ENCODE results near the gene GFOD1.

Gene GFOD1

GRCh38 chr6:13428583-13429405, 58.6 kb downstream of the GFOD1 start:
- TF ChIP-seq CEBPB (IDR thresholded peaks at IDR 0.05) = no peak
- TF ChIP-seq TEAD4 (IDR thresholded peaks at IDR 0.05) = no peak
- no peak for TF ChIP-seq CREB1 (IDR thresholded peaks at IDR 0.05; ENCODE audit: low read depth)

DNA sequence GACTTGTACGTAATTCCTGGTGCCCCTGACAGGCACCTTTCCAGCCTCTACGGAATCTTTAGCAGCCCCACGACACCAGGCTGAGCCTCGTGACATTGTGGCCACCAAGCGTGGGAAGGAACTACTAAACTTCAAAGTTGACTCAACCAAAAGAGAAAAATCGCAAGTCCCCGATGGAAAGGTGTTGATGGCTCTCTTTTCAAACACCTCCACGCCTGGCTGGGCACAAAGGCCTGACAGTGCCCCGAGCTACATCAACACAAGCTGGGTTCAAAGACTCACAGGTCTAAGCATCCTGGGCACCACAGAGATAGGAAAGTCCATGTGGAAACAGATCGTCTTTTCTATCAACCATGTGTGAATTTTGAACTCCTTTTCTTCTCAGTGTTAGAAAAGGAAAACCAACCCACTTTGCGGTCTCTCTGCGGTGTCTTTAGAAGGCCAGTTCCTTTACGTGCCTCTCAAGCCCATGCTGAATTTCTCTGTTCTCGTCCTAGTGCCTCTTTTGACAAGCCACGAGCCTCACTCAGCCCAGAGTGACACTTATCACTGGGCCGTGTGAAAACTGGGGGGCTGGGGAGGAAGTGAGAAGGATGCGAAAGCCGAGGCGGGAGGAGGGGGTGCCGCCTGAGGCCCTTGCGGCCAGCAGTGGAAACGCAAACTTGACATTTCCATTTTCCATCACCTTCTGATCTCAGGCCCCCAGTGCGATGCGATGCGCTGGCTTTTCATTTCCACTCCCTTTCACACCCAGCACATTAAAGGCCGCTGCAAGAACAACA, 59.4 kb downstream of the GFOD1 start:
- TF ChIP-seq FOXM1 (IDR thresholded peaks at IDR 0.05; ENCODE audit: borderline replicate concordance, low read depth) = no peak
- TF ChIP-seq USF1 (IDR thresholded peaks at IDR 0.05) = no peak
- TF ChIP-seq MAX (IDR thresholded peaks at IDR 0.05) = no peak
- TF ChIP-seq CREB1 (IDR thresholded peaks at IDR 0.05; ENCODE audit: low read depth) = no peak
- no peak for TF ChIP-seq EGR1 (IDR thresholded peaks at IDR 0.05)
- TF ChIP-seq ZBTB7A (IDR thresholded peaks at IDR 0.05; ENCODE audit: low read depth) = no peak

- no peak for TF ChIP-seq MAX (IDR thresholded peaks at IDR 0.05)
Measured at GRCh38 chr6:13427316-13427715, 60.1 kb downstream of the GFOD1 start.

- no peak for TF ChIP-seq CEBPB (IDR thresholded peaks at IDR 0.05)
- TF ChIP-seq MAX (IDR thresholded peaks at IDR 0.05) = no peak
- no peak for TF ChIP-seq RAD21 (IDR thresholded peaks at IDR 0.05; ENCODE audit: low read depth)
- TF ChIP-seq FOXM1 (IDR thresholded peaks at IDR 0.05; ENCODE audit: borderline replicate concordance, low read depth) = no peak
- TF ChIP-seq TEAD4 (IDR thresholded peaks at IDR 0.05) = no peak
- TF ChIP-seq CREB1 (IDR thresholded peaks at IDR 0.05; ENCODE audit: low read depth) = no peak
- no peak for TF ChIP-seq TAF1 (IDR thresholded peaks at IDR 0.05; ENCODE audit: low read depth)
- no peak for TF ChIP-seq USF1 (IDR thresholded peaks at IDR 0.05)
- TF ChIP-seq REST (IDR thresholded peaks at IDR 0.05; ENCODE audit: low read depth) = no peak
- TF ChIP-seq EP300 (IDR thresholded peaks at IDR 0.05; ENCODE audit: borderline replicate concordance) = no peak
- no peak for TF ChIP-seq EGR1 (IDR thresholded peaks at IDR 0.05)
- no peak for TF ChIP-seq TCF12 (IDR thresholded peaks at IDR 0.05; ENCODE audit: low read depth)
- no peak for TF ChIP-seq NFIC (IDR thresholded peaks at IDR 0.05)
- TF ChIP-seq ZBTB7A (IDR thresholded peaks at IDR 0.05; ENCODE audit: low read depth) = no peak
- TF ChIP-seq YY1 (IDR thresholded peaks at IDR 0.05; ENCODE audit: low read depth) = no peak
Measured at GRCh38 chr6:13425943-13426931, 61.2 kb downstream of the GFOD1 start.

DNA sequence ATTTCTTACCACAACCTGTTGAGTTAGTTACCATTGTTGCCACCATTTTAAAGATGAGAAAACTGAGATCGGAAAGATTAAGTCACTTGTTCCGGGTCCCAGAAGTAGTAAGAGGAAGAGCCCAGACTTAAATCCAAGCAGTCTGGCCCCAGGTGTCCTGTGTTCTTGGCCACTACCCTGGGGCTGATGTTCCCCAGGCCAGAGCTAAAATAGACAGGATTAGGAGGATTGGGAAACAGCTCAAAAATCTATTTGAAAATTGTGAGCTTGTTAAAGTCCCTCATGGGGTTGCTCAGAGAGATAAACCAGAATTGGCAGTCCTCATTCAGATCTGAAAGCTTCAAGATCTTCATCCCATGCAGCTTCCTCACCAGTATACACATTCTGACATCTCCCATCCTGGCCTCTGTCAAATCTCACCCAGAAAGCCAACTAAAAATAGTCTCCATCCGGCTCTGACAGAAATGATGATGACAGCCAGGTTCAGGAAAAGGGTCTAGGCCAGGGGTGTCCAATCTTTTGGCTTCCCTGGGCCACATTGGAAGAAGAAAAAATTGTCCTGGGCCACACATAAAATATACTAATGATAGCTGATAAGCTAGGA, 62.0 kb downstream of the GFOD1 start:
- no peak for TF ChIP-seq TEAD4 (IDR thresholded peaks at IDR 0.05)
- TF ChIP-seq FOXM1 (IDR thresholded peaks at IDR 0.05; ENCODE audit: borderline replicate concordance, low read depth) = no peak
- TF ChIP-seq YY1 (IDR thresholded peaks at IDR 0.05; ENCODE audit: low read depth) = no peak
- TF ChIP-seq MAX (IDR thresholded peaks at IDR 0.05) = no peak
- no peak for TF ChIP-seq NFIC (IDR thresholded peaks at IDR 0.05)

DNA sequence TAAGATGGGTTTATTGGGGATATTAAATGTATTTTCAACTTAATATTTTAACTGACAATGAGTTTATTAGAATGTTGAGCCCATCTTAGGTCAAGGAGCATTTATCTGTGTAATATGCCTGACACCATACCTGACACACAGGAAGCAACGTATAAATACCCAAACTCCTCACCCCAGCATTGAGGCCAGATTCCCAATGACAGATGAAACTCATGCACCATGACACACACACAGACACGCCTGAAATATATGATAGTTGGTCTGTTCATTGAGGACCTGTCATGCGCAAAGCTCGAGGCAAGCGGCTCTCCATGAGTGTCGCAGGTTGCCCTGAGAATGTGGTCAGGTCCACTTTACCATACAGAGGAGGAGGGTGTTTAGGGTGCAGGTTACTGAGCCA, 64.1 kb downstream of the GFOD1 start:
- TF ChIP-seq RAD21 (IDR thresholded peaks at IDR 0.05; ENCODE audit: low read depth) (no peak), MAX (IDR thresholded peaks at IDR 0.05) (peak; percentile 31; the same call in 1 of the 2 replicates), ZBTB7A (IDR thresholded peaks at IDR 0.05; ENCODE audit: low read depth) (no peak)
